GM12865 (cell line): ENCODE data around the gene CTNS.

Experiments used
- DNase-seq: peaks from one replicate; pipeline ENCODE4 v3.0.0; 2010; ENCODE audit warnings: low read depth
- H3K4me3 ChIP-seq: 2 replicates; pipeline ENCODE4 v1.5.1; 2011; ENCODE audit warnings: mild to moderate bottlenecking, low read depth, low read length, control low read depth
- TF ChIP-seq, protein P1 (sequence below): IDR thresholded peaks from 2 replicates; pipeline ENCODE4 v1.5.1; 2011; ENCODE audit warnings: low read length, control low read depth, low read depth, inconsistent platforms; ENCODE audit not compliant: insufficient read depth; ENCODE audit errors: missing control alignments

Gene CTNS

GRCh38 chr17:3603119-3603869 is 33.3 kb upstream of the CTNS start:
- TF ChIP-seq, protein P1, sequence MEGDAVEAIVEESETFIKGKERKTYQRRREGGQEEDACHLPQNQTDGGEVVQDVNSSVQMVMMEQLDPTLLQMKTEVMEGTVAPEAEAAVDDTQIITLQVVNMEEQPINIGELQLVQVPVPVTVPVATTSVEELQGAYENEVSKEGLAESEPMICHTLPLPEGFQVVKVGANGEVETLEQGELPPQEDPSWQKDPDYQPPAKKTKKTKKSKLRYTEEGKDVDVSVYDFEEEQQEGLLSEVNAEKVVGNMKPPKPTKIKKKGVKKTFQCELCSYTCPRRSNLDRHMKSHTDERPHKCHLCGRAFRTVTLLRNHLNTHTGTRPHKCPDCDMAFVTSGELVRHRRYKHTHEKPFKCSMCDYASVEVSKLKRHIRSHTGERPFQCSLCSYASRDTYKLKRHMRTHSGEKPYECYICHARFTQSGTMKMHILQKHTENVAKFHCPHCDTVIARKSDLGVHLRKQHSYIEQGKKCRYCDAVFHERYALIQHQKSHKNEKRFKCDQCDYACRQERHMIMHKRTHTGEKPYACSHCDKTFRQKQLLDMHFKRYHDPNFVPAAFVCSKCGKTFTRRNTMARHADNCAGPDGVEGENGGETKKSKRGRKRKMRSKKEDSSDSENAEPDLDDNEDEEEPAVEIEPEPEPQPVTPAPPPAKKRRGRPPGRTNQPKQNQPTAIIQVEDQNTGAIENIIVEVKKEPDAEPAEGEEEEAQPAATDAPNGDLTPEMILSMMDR: no peak
- no peak overlapping the region for H3K4me3 ChIP-seq
- no peak for DNase-seq

GRCh38 chr17:3603870-3604259 is 32.7 kb upstream of the CTNS start:
- TF ChIP-seq, protein P1: no peak
- DNase-seq: no peak
- H3K4me3 ChIP-seq: no peak overlapping the region

DNA sequence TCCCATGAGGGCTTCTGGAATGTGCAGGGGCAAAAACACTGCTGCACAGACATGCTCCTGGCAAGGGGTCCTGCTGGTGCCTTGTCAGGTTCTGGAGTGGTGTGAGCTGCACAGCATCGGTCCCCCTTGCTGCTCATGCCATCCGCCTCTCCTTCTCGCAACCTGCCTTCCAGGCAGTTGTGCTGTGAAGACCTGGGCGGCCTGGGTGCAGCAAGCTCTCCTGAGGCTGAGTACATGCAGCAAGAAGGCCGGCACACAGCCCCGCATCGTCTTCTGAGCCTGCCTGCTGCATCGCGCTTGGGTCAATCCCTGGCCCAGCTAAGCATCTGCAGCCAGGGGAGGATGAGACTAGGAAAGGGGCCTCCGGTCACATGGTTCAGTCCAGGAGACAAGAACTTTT is 26.9 kb upstream of the CTNS start:
- no peak overlapping the region for H3K4me3 ChIP-seq
- no peak for DNase-seq
- TF ChIP-seq, protein P1: no peak

GRCh38 chr17:3610523-3610922 is 26.0 kb upstream of the CTNS start:
- no peak for DNase-seq
- H3K4me3 ChIP-seq: no peak overlapping the region
- TF ChIP-seq, protein P1: no peak

- no peak for DNase-seq
- H3K4me3 ChIP-seq: no peak overlapping the region
- TF ChIP-seq, protein P1: no peak
These were observed 23.4 kb upstream of the CTNS start for GRCh38 chr17:3613124-3613523.

GRCh38 chr17:3615160-3615870 is 21.2 kb upstream of the CTNS start:
- TF ChIP-seq, protein P1: no peak
- DNase-seq: no peak
- no peak overlapping the region for H3K4me3 ChIP-seq
